H9 (cell line): ENCODE results near the gene FDPS. TPM values are rescaled to one million over a fixed set of nuclear protein-coding genes. Genes with fewer than 3 reads are reported as not detected.

Experiments
- DNase-seq: peaks from one replicate; pipeline ENCODE4 v3.0.0-alpha.2; 2017
- H2AFZ ChIP-seq: one replicate; pipeline ENCODE4 v1.6.1; 2013; ENCODE audit warnings: mild to moderate bottlenecking, low read length, control low read depth, moderate library complexity
- H2AK5ac ChIP-seq: 2 replicates; pipeline ENCODE4 v1.6.1; 2013; ENCODE audit warnings: low read length, control low read depth, mixed read lengths; ENCODE audit not compliant: insufficient read length
- H2BK120ac ChIP-seq: one replicate; pipeline ENCODE4 v1.6.1; 2013; ENCODE audit warnings: low read depth, mild to moderate bottlenecking, low read length, control low read depth, inconsistent platforms; ENCODE audit not compliant: poor library complexity, severe bottlenecking
- H2BK12ac ChIP-seq: 2 replicates; pipeline ENCODE4 v1.6.1; 2013; ENCODE audit warnings: low read length, control low read depth, mixed read lengths, low read depth; ENCODE audit not compliant: insufficient read length
- H2BK15ac ChIP-seq: 2 replicates; pipeline ENCODE4 v1.6.1; 2013; ENCODE audit warnings: low read depth, low read length, control low read depth
- H2BK20ac ChIP-seq: one replicate; pipeline ENCODE4 v1.6.1; 2013; ENCODE audit warnings: low read depth, mild to moderate bottlenecking, low read length, control low read depth, inconsistent platforms; ENCODE audit not compliant: poor library complexity, severe bottlenecking
- H2BK5ac ChIP-seq: 2 replicates; pipeline ENCODE4 v1.6.1; 2013; ENCODE audit warnings: low read length, control low read depth, mixed read lengths; ENCODE audit not compliant: insufficient read length
- H3K14ac ChIP-seq: 2 replicates; pipeline ENCODE4 v1.6.1; 2013; ENCODE audit warnings: low read length, control low read depth; ENCODE audit not compliant: insufficient read depth
- H3K18ac ChIP-seq: 2 replicates; pipeline ENCODE4 v1.6.1; 2013; ENCODE audit warnings: low read depth, mild to moderate bottlenecking, mixed read lengths, low read length, control low read depth; ENCODE audit not compliant: insufficient read length
- H3K23ac ChIP-seq: 2 replicates; pipeline ENCODE4 v1.6.1; 2013; ENCODE audit warnings: low read length, control low read depth, mixed read lengths, low read depth; ENCODE audit not compliant: insufficient read length
- H3K23me2 ChIP-seq: 2 replicates; pipeline ENCODE4 v1.6.1; 2013; ENCODE audit warnings: low read depth, mild to moderate bottlenecking, mixed read lengths, low read length, control low read depth; ENCODE audit not compliant: insufficient read length, poor library complexity, severe bottlenecking
- H3K27ac ChIP-seq: 2 replicates; pipeline ENCODE4 v1.5.1; 2013; ENCODE audit warnings: low read length, control low read depth, mixed read lengths, low read depth; ENCODE audit not compliant: insufficient read length
- H3K27me3 ChIP-seq: 2 replicates; pipeline ENCODE4 v1.6.1; 2013; ENCODE audit warnings: low read length, control low read depth, inconsistent platforms; ENCODE audit not compliant: insufficient read depth
- H3K4ac ChIP-seq: 2 replicates; pipeline ENCODE4 v1.6.1; 2013; ENCODE audit warnings: low read depth, mild to moderate bottlenecking, control low read depth, inconsistent platforms, low read length, moderate library complexity
- H3K4me1 ChIP-seq: 2 replicates; pipeline ENCODE4 v1.6.1; 2013; ENCODE audit warnings: low read length, control low read depth, inconsistent platforms; ENCODE audit not compliant: insufficient read depth
- H3K4me2 ChIP-seq: 2 replicates; pipeline ENCODE4 v1.6.1; 2013; ENCODE audit warnings: low read length, control low read depth, mixed read lengths; ENCODE audit not compliant: insufficient read length, insufficient read depth
- H3K56ac ChIP-seq: 2 replicates; pipeline ENCODE4 v1.6.1; 2013; ENCODE audit warnings: low read depth, mild to moderate bottlenecking, mixed read lengths, low read length, control low read depth; ENCODE audit not compliant: insufficient read length
- H3K79me1 ChIP-seq: 2 replicates; pipeline ENCODE4 v1.6.1; 2013; ENCODE audit warnings: low read depth, mild to moderate bottlenecking, moderate library complexity, low read length, control low read depth, inconsistent platforms; ENCODE audit not compliant: insufficient read depth, poor library complexity, severe bottlenecking
- H3K79me2 ChIP-seq: 2 replicates; pipeline ENCODE4 v1.6.1; 2013; ENCODE audit warnings: low read length, control low read depth, inconsistent platforms; ENCODE audit not compliant: insufficient read depth
- H3K9ac ChIP-seq: 2 replicates; pipeline ENCODE4 v1.6.1; 2013; ENCODE audit warnings: low read length, control low read depth, mixed read lengths; ENCODE audit not compliant: insufficient read length; ENCODE audit errors: extremely low read depth
- H3K9me3 ChIP-seq: one replicate; pipeline ENCODE4 v1.6.1; 2013; ENCODE audit warnings: low read depth, low read length, inconsistent platforms; ENCODE audit not compliant: control insufficient read depth
- H3T11ph ChIP-seq: one replicate; pipeline ENCODE4 v1.6.1; 2013; ENCODE audit warnings: mild to moderate bottlenecking, low read length, control low read depth, inconsistent platforms
- H4K20me1 ChIP-seq: one replicate; pipeline ENCODE4 v1.6.1; 2013; ENCODE audit not compliant: control insufficient read depth, insufficient read length, insufficient read depth
- H4K5ac ChIP-seq: 2 replicates; pipeline ENCODE4 v1.6.1; 2013; ENCODE audit warnings: low read depth, mild to moderate bottlenecking, mixed read lengths, low read length, control low read depth; ENCODE audit not compliant: insufficient read length
- H4K8ac ChIP-seq: replicated peaks from 2 replicates; pipeline ENCODE4 v1.6.1; 2013; ENCODE audit warnings: low read length, control low read depth, mixed read lengths, low read depth; ENCODE audit not compliant: insufficient read length
- H4K91ac ChIP-seq: 2 replicates; pipeline ENCODE4 v1.6.1; 2013; ENCODE audit warnings: low read depth, mild to moderate bottlenecking, moderate library complexity, mixed read lengths, low read length, control low read depth; ENCODE audit not compliant: insufficient read length
- H3K27ac Mint-ChIP-seq, 3 experiments: 2 replicates in 2 of 3; 3 replicates in 1 of 3; pipeline ENCODE4 v1.8.0; 2020 to 2021; ENCODE audit warnings: mixed read lengths in 3 of 3, mild to moderate bottlenecking in 1 of 3, moderate library complexity in 1 of 3
- H3K27me3 Mint-ChIP-seq: 2 replicates; pipeline ENCODE4 v1.8.0; 2021; ENCODE audit warnings: low read depth, mild to moderate bottlenecking, moderate library complexity, mixed read lengths
- H3K36me3 Mint-ChIP-seq, 3 experiments: 2 replicates in 2 of 3; 3 replicates in 1 of 3; pipeline ENCODE4 v1.8.0; 2020 to 2021; ENCODE audit warnings: low read depth in 3 of 3, mixed read lengths in 3 of 3; ENCODE audit not compliant: insufficient read depth in 1 of 3
- H3K4me1 Mint-ChIP-seq, 2 experiments: 2 replicates each; pipeline ENCODE4 v1.8.0; 2020; ENCODE audit warnings: mixed read lengths in 2 of 2
- H3K4me3 Mint-ChIP-seq, 2 experiments: 2 replicates in 1 of 2; 3 replicates in 1 of 2; pipeline ENCODE4 v1.8.0; 2020 to 2021; ENCODE audit warnings: mild to moderate bottlenecking in 2 of 2, mixed read lengths in 2 of 2, moderate library complexity in 1 of 2
- H3K9me3 Mint-ChIP-seq, 2 experiments: 2 replicates in 1 of 2; 3 replicates in 1 of 2; pipeline ENCODE4 v1.8.0; 2020; ENCODE audit warnings: mild to moderate bottlenecking in 2 of 2, mixed read lengths in 2 of 2, moderate library complexity in 1 of 2
- WGBS: extraction: QIAGEN DNeasy Blood & Tissue Kit; methylation state at CpG from one replicate; pipeline ENCODE4 v1.1.7; 2013; ENCODE audit warnings: missing lambda C conversion rate, low lambda C conversion rate, mixed read lengths; ENCODE audit not compliant: insufficient read length; ENCODE audit errors: extremely low coverage; 5-methylcytosine and 5-hydroxymethylcytosine counted together
- total RNA-seq: library from RNA; stranded (reverse); gene quantifications from 2 replicates; pipeline ENCODE4 v1.2.1, GENCODE V29; 2021
- TF ChIP-seq, protein P1 (sequence below): fragments of 200-600 bp; sonication (generic); conservative IDR thresholded peaks from 3 replicates; pipeline ENCODE4 v1.8.0; 2021; ENCODE audit warnings: antibody characterized with exemption, mild to moderate bottlenecking

FDPS gene
- total RNA-seq, 1 experiment from 2014 or later: 273 TPM

DNA sequence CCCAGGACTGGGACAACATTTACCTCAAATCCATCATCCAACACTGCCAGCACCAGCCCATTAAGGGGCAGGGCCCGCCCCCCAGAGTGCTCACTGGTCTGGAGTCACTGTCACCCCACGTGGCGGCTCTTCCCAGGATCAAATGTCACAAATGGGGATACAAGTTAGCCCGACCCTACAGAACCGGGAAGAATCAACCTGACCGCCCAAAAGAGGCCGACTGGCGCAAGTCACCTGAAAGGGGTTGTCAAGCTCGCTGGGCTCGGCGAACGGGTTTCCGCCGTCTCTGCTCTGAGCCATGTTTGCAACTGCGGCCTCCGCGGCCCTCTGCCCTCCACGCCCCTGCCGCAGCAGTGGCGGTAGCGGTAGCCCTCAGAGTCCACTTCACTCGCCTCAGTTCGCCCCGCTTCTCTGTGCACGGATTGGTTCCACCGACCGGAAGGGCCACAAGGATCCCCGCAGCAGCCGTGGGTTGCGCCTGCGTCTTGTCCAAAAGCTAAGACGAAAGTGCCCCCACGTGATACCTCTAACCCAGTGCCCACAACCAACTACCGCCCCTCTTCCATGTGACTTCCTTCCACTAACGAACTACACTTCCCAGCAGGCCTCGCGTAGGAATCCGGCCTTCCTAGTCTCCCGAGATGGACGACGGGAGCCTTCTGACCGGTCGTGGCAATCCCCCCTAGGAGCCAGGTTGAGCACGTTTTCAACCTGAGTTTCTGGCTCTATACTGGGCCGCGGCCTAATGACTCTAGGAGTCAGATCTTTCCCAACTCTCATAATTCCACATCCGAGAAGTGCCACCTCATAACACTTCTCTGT is 46.6 kb upstream of the FDPS start, which contains the start of gene SCAMP3:
Gene SCAMP3 (minus strand): TSS at position 509 of the 822 bp plus-strand sequence. CDS start 209 bp downstream, at position 300.
- Histone ChIP-seq H2BK12ac (no peak within 1 kb of the TSS), H3K4me2 (peak within 1 kb of the TSS; percentile 85), H4K8ac (no peak within 1 kb of the TSS), H3K9ac (peak within 1 kb of the TSS; percentile 58), H3K18ac (no peak within 1 kb of the TSS), H2BK15ac (no peak within 1 kb of the TSS; the same call in 1 of the 2 replicates), H3T11ph (no peak within 1 kb of the TSS), H2BK20ac (no peak within 1 kb of the TSS), H3K9me3 (no peaks in the 10 kb centered on the region), H2AK5ac (no peak within 1 kb of the TSS), H4K20me1 (no peaks in the 10 kb centered on the region), H4K5ac (no peak within 1 kb of the TSS), H3K27ac (peak within 1 kb of the TSS; percentile 22), H3K4ac (no peak within 1 kb of the TSS), H3K79me2 (no peaks in the 10 kb centered on the region), H2BK5ac (no peak within 1 kb of the TSS), H2AFZ (no peak within 1 kb of the TSS), H3K79me1 (no peaks in the 10 kb centered on the region), H3K14ac (no peak within 1 kb of the TSS), H3K4me1 (0 out of 2 replicates have a peak, but pooled peaks cover 3% of the 10 kb centered on the region), H3K27me3 (no peaks in the 10 kb centered on the region), H3K56ac (no peak within 1 kb of the TSS), H2BK120ac (no peak within 1 kb of the TSS), H4K91ac (no peak within 1 kb of the TSS), H3K23me2 (peaks cover 10% of the 10 kb centered on the region), H3K23ac (no peak within 1 kb of the TSS)
- peaks cover 13 to 14% of the 10 kb centered on the region in 2 experiments for H3K4me1 Mint-ChIP-seq
- TF ChIP-seq, protein P1, sequence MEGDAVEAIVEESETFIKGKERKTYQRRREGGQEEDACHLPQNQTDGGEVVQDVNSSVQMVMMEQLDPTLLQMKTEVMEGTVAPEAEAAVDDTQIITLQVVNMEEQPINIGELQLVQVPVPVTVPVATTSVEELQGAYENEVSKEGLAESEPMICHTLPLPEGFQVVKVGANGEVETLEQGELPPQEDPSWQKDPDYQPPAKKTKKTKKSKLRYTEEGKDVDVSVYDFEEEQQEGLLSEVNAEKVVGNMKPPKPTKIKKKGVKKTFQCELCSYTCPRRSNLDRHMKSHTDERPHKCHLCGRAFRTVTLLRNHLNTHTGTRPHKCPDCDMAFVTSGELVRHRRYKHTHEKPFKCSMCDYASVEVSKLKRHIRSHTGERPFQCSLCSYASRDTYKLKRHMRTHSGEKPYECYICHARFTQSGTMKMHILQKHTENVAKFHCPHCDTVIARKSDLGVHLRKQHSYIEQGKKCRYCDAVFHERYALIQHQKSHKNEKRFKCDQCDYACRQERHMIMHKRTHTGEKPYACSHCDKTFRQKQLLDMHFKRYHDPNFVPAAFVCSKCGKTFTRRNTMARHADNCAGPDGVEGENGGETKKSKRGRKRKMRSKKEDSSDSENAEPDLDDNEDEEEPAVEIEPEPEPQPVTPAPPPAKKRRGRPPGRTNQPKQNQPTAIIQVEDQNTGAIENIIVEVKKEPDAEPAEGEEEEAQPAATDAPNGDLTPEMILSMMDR: no peak; the same call in 2 of the 3 replicates
- DNase-seq: peak; percentile 98
- H3K36me3 Mint-ChIP-seq: peaks cover 39 to 75% (median 67%) of the 10 kb centered on the region in 3 experiments; a peak in 6 of 7 replicates
- H3K27me3 Mint-ChIP-seq: peaks cover 2% of the 10 kb centered on the region; the same call in 1 of the 2 replicates
- H3K9me3 Mint-ChIP-seq: no peaks in the 10 kb centered on the region; a peak in 1 of 5 replicates
- no CpG with 5 or more reads among the region's 47 CpGs for WGBS
- peak within 1 kb of the TSS; percentile 34 to 95 (median 86) for H3K27ac Mint-ChIP-seq
- H3K4me3 Mint-ChIP-seq: peak within 1 kb of the TSS; percentile 89 to 95
